Measurements from ENCODE around the gene PLCG1.
"Not testable (repeated sequence)": the region's sequence is repeated elsewhere in the genome, so short reads cannot be mapped to it uniquely, and the experiment has no call there.

Gene PLCG1

DNA sequence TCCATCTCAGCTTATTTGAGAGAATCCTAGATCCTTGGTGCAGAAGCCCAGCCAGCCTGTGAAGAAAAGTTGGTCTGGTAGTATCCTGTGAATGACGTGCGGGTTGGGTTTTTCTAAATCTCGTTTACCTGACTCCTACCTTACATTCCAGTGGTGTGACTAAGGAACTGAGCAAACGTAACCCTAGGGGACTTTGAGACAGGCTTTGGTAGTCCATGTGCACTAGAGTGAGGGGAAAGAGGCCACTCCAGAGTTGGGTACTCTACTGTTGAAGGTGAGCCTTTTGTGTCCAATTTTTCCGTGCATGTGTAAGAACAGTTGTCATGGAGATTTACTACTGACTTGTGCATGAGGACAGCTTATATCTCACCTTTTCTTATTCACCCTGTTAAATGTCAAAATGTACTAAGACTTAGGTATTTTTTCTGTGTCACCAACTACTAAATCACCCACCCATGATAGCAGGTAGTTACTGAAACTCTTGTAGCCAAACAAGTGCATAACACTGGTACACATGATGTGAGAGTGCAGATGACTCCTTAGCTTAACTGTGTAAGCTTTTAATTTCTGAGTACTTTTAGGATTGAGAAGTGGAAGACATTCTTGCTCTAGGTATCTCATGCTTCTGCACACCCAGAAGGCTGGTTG, 26.3 kb upstream of the PLCG1 start:
- H3K4me3 ChIP-seq (ENCODE audit: low read length) = no peak overlapping the region
- H3K36me3 ChIP-seq (ENCODE audit: control insufficient read depth, insufficient read depth, low read length) = peaks cover 6% of the 10 kb centered on the region
- no peaks in the 10 kb centered on the region for H3K27me3 ChIP-seq (ENCODE audit: control insufficient read depth, insufficient read depth, low read length)
- H3K9ac ChIP-seq (ENCODE audit: low read length) = no peak overlapping the region
- H3K4me1 ChIP-seq (ENCODE audit: control insufficient read depth, insufficient read depth, low read length) = peaks cover 16% of the 10 kb centered on the region
- no peaks in the 10 kb centered on the region for H3K9me3 ChIP-seq (ENCODE audit: control insufficient read depth, low read length)

DNA sequence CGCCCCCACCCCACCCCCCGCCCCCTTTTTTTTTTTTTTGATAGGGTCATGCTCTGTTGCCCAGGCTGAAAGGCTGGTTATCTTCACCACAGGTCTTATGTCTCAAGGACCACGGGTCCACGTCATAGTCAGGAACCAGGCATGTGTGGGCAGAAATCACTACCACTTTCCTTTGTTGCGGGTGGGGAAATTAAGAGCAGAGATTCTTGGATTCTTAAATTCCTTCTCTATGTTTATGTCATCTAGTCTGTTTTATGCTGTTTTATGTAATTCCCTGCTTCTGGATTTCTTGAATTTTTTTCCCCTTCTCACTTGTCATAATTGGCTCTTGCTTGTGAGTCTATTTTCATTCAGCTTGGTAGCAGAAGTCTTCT, 25.8 kb upstream of the PLCG1 start:
- Histone ChIP-seq H3K9ac (ENCODE audit: low read length) (no peak overlapping the region), H3K27me3 (ENCODE audit: control insufficient read depth, insufficient read depth, low read length) (no peaks in the 10 kb centered on the region), H3K4me1 (ENCODE audit: control insufficient read depth, insufficient read depth, low read length) (peaks cover 18% of the 10 kb centered on the region), H3K4me3 (ENCODE audit: low read length) (no peak overlapping the region), H3K9me3 (ENCODE audit: control insufficient read depth, low read length) (no peaks in the 10 kb centered on the region), H3K36me3 (ENCODE audit: control insufficient read depth, insufficient read depth, low read length) (peaks cover 6% of the 10 kb centered on the region)

DNA sequence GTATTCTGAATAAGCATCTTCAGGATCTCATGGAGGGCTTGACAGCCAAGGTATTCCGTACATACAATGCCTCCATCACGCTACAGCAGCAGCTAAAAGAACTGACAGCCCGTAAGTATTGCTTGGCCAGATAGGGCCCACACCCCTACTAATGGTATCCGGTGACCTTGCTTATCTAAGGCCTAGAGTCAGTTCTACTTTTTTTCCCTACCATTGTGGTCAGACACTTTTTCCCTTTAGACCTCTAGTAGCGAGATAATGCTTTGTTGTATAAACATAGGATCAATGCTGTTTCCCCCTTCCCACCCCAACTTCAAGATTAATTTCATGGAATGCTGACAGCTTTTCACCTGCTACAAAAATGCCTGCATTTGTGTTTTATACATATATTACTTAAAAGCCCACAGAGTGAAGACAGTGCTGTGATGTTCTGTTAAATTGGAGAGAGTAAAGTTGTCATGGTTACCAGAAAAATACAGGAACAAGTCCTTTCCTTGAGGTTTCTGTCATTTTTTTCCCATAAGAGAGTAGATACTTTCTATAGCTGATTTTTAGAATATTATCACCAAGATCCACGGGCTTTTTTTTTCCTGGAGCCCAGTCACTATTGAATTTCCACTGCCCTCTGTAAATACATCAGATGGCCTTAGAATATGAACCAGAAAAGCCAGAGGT, 20.9 kb upstream of the PLCG1 start:
- Histone ChIP-seq H3K36me3 (ENCODE audit: control insufficient read depth, insufficient read depth, low read length) (peaks cover 6% of the 10 kb centered on the region), H3K9ac (ENCODE audit: low read length) (no peak overlapping the region), H3K27me3 (ENCODE audit: control insufficient read depth, insufficient read depth, low read length) (no peaks in the 10 kb centered on the region), H3K4me1 (ENCODE audit: control insufficient read depth, insufficient read depth, low read length) (peaks cover 26% of the 10 kb centered on the region), H3K4me3 (ENCODE audit: low read length) (no peak overlapping the region), H3K9me3 (ENCODE audit: control insufficient read depth, low read length) (no peaks in the 10 kb centered on the region)

- not testable (repeated sequence) for H3K4me3 ChIP-seq (ENCODE audit: low read length); H3K9ac ChIP-seq (ENCODE audit: low read length); H3K36me3 ChIP-seq (ENCODE audit: control insufficient read depth, insufficient read depth, low read length); H3K9me3 ChIP-seq (ENCODE audit: control insufficient read depth, low read length); H3K27me3 ChIP-seq (ENCODE audit: control insufficient read depth, insufficient read depth, low read length)
- peaks cover 26% of the 10 kb centered on the region for H3K4me1 ChIP-seq (ENCODE audit: control insufficient read depth, insufficient read depth, low read length)
Measured at GRCh38 chr20:41118159-41118558, 19.2 kb upstream of the PLCG1 start.

DNA sequence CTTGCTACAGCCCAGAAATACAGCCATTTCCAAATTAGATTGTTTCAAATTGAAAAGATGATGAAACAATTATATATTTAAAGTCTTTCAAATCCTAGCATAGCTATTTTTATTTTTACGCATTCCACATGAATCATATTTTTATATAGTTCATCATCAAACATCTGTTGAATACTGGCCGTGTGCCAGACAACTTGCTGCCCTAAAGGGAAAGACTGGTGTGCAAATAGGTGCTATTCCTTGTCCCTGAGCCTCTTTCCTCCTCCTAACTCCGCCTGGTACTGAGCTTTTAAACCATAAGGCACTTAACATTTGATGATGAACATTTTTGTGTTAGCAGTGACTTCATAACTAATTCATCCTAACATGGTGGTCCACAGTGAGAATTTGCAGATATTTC, 18.7 kb upstream of the PLCG1 start:
- Histone ChIP-seq H3K9ac (ENCODE audit: low read length) (no peak overlapping the region), H3K36me3 (ENCODE audit: control insufficient read depth, insufficient read depth, low read length) (peaks cover 6% of the 10 kb centered on the region), H3K4me1 (ENCODE audit: control insufficient read depth, insufficient read depth, low read length) (peaks cover 26% of the 10 kb centered on the region), H3K27me3 (ENCODE audit: control insufficient read depth, insufficient read depth, low read length) (no peaks in the 10 kb centered on the region), H3K4me3 (ENCODE audit: low read length) (no peak overlapping the region), H3K9me3 (ENCODE audit: control insufficient read depth, low read length) (no peaks in the 10 kb centered on the region)

DNA sequence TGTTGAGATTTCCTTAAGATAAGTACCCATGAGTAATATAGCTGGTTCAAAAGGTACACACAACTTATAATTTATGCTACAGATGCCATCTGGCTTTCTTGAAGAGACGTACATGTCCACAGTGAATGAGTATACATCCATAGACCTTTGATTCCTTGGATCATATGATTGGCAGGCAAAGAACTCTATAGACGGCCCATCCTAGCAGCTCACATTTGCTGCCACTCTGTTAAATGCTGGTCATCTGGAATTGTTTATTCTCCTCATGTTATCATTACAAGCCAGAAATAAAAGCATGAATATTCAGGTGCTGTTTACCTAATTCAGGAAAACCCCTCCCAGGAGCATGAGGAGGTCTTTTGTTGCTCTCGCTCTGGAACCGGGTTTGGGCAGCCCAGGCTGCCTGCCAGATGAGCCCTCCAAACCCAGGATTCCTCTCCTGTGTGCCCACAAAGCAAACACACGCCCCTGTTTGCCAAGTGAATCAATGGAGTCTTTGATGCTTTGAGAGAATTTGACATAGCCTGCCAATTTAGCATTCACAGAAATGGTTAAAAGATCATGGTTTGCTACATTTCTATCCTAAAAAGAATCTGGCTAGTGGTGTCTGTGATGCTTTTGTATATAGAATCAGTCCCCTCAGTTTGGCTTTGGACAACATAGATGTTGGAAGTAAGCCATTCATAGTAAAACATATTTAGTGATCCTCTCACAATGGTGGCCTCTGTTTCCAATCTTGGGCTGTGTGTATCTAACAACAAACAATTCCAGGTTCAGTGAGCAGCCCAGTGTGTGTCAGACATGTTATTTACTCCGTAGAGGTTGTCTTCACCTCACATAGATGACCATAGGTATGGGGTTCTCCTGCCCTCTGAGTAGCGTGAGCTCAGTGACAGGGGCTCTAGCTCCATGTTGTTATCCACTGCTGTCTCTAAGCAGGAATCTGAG, 17.5 kb upstream of the PLCG1 start:
- H3K9ac ChIP-seq (ENCODE audit: low read length) = no peak overlapping the region
- H3K36me3 ChIP-seq (ENCODE audit: control insufficient read depth, insufficient read depth, low read length) = peaks cover 6% of the 10 kb centered on the region
- H3K4me3 ChIP-seq (ENCODE audit: low read length) = no peak overlapping the region
- no peaks in the 10 kb centered on the region for H3K9me3 ChIP-seq (ENCODE audit: control insufficient read depth, low read length)
- peaks cover 30% of the 10 kb centered on the region for H3K4me1 ChIP-seq (ENCODE audit: control insufficient read depth, insufficient read depth, low read length)
- no peaks in the 10 kb centered on the region for H3K27me3 ChIP-seq (ENCODE audit: control insufficient read depth, insufficient read depth, low read length)

DNA sequence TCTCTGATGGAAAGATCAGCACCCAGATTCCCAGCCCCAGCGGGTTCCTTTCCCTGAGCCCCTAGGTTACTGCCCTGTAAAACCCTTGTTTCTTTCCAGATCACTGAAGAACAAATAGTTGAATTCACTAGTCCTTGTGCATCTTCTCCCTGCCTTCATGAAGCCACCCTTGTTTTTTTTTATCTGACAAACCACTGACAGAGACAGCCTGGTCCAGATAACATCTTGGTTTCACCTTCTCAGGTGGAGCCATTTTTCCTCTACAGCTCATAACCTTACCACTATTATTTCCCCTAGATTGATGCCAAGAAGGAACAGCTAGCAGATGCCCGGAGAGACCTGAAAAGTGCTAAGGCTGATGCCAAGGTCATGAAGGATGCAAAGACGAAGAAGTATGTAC, 15.9 kb upstream of the PLCG1 start:
- no peaks in the 10 kb centered on the region for H3K27me3 ChIP-seq (ENCODE audit: control insufficient read depth, insufficient read depth, low read length)
- H3K9me3 ChIP-seq (ENCODE audit: control insufficient read depth, low read length) = no peaks in the 10 kb centered on the region
- peaks cover 27% of the 10 kb centered on the region for H3K4me1 ChIP-seq (ENCODE audit: control insufficient read depth, insufficient read depth, low read length)
- no peak overlapping the region for H3K4me3 ChIP-seq (ENCODE audit: low read length)
- no peak overlapping the region for H3K9ac ChIP-seq (ENCODE audit: low read length)
- H3K36me3 ChIP-seq (ENCODE audit: control insufficient read depth, insufficient read depth, low read length) = peaks cover 7% of the 10 kb centered on the region

DNA sequence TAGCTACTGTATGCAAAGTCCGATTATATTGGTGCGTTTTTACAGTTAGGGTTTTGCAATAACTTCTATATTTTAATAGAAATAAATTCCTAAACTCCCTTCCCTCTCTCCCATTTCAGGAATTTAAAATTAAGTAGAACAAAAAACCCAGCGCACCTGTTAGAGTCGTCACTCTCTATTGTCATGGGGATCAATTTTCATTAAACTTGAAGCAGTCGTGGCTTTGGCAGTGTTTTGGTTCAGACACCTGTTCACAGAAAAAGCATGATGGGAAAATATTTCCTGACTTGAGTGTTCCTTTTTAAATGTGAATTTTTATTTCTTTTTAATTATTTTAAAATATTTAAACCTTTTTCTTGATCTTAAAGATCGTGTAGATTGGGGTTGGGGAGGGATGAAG, 13.7 kb upstream of the PLCG1 start:
- Histone ChIP-seq H3K36me3 (ENCODE audit: control insufficient read depth, insufficient read depth, low read length) (peaks cover 7% of the 10 kb centered on the region), H3K27me3 (ENCODE audit: control insufficient read depth, insufficient read depth, low read length) (no peaks in the 10 kb centered on the region), H3K9ac (ENCODE audit: low read length) (no peak overlapping the region), H3K4me1 (ENCODE audit: control insufficient read depth, insufficient read depth, low read length) (peaks cover 18% of the 10 kb centered on the region), H3K4me3 (ENCODE audit: low read length) (no peak overlapping the region), H3K9me3 (ENCODE audit: control insufficient read depth, low read length) (no peaks in the 10 kb centered on the region)

GRCh38 chr20:41124451-41125094, 12.8 kb upstream of the PLCG1 start:
- no peak overlapping the region for H3K4me3 ChIP-seq (ENCODE audit: low read length)
- H3K36me3 ChIP-seq (ENCODE audit: control insufficient read depth, insufficient read depth, low read length) = peaks cover 7% of the 10 kb centered on the region
- H3K9me3 ChIP-seq (ENCODE audit: control insufficient read depth, low read length) = no peaks in the 10 kb centered on the region
- peaks cover 16% of the 10 kb centered on the region for H3K4me1 ChIP-seq (ENCODE audit: control insufficient read depth, insufficient read depth, low read length)
- H3K9ac ChIP-seq (ENCODE audit: low read length) = no peak overlapping the region
- H3K27me3 ChIP-seq (ENCODE audit: control insufficient read depth, insufficient read depth, low read length) = no peaks in the 10 kb centered on the region

- H3K27me3 ChIP-seq (ENCODE audit: control insufficient read depth, insufficient read depth, low read length) = no peaks in the 10 kb centered on the region
- peaks cover 12% of the 10 kb centered on the region for H3K4me1 ChIP-seq (ENCODE audit: control insufficient read depth, insufficient read depth, low read length)
- peaks cover 7% of the 10 kb centered on the region for H3K36me3 ChIP-seq (ENCODE audit: control insufficient read depth, insufficient read depth, low read length)
- H3K4me3 ChIP-seq (ENCODE audit: low read length) = no peak overlapping the region
- no peaks in the 10 kb centered on the region for H3K9me3 ChIP-seq (ENCODE audit: control insufficient read depth, low read length)
- H3K9ac ChIP-seq (ENCODE audit: low read length) = no peak overlapping the region
Measured at GRCh38 chr20:41125530-41126457, 11.5 kb upstream of the PLCG1 start.

DNA sequence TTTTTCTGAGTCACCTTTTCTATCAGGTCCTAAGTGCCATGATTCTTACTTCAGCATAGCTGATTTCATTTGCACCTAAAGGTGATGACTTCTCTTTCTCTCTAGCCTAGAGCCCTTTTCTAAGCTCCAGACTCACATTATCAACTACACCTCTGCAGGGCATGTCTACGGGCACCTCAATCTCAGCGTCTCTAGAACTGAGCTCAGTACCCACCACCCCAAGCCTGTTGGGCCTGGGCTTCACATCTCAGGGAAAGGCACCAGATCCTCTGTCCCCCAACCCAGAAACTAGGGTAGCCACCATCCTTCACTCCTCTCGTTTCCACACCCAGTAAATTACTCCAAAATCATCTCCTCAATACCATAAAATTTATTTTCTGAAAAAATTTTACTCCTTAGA, 10.6 kb upstream of the PLCG1 start:
- peaks cover 7% of the 10 kb centered on the region for H3K36me3 ChIP-seq (ENCODE audit: control insufficient read depth, insufficient read depth, low read length)
- H3K9ac ChIP-seq (ENCODE audit: low read length) = no peak overlapping the region
- H3K27me3 ChIP-seq (ENCODE audit: control insufficient read depth, insufficient read depth, low read length) = no peaks in the 10 kb centered on the region
- peaks cover 12% of the 10 kb centered on the region for H3K4me1 ChIP-seq (ENCODE audit: control insufficient read depth, insufficient read depth, low read length)
- no peak overlapping the region for H3K4me3 ChIP-seq (ENCODE audit: low read length)
- H3K9me3 ChIP-seq (ENCODE audit: control insufficient read depth, low read length) = no peaks in the 10 kb centered on the region

All from mucosa of stomach (tissue), 1 donor.